Heart left ventricle (tissue), 16 donors: ENCODE data around the gene CTNNA3. TPM values are rescaled to one million over a fixed set of nuclear protein-coding genes. Genes with fewer than 3 reads are reported as not detected.
A peak's percentile ranks its signal among the peaks of the same experiment; 100 is the strongest.

Experiments used
- ATAC-seq, 4 donors: fragments of 200-7000 bp; cut with Tn5 transposase; one replicate each; pipeline ENCODE4 v1.9.1; 2020 to 2022; ENCODE audit warnings: moderate library complexity in 4 of 4, mild to moderate bottlenecking in 3 of 4, moderate number of reproducible peaks in 1 of 4
- DNase-seq, 5 donors: peaks; one replicate each; pipeline ENCODE4 v3.0.0-alpha.2; 2020
- H3K27ac ChIP-seq, 12 donors: fragments of 200-600 bp; sonication (generic) in 4 of 12; one replicate each; pipeline versions ENCODE4 v1.5.0 to v1.8.0; 2016 to 2022; ENCODE audit warnings: mild to moderate bottlenecking in 2 of 12
- H3K27me3 ChIP-seq, 9 donors: fragments of 200-600 bp; sonication (generic) in 2 of 9; one replicate each; pipeline versions ENCODE4 v1.5.1 to v1.8.0; 2016 to 2022; ENCODE audit warnings: mild to moderate bottlenecking in 3 of 9
- H3K36me3 ChIP-seq, 9 donors: fragments of 200-600 bp; sonication (generic) in 2 of 9; one replicate each; pipeline versions ENCODE4 v1.5.0 to v1.8.0; 2018 to 2022; ENCODE audit warnings: mild to moderate bottlenecking in 2 of 9
- H3K4me1 ChIP-seq, 12 donors: fragments of 200-600 bp; sonication (generic) in 4 of 12; one replicate each; pipeline versions ENCODE4 v1.5.0 to v1.8.0; 2016 to 2022; ENCODE audit warnings: mild to moderate bottlenecking in 3 of 12
- H3K4me3 ChIP-seq, 12 donors: fragments of 200-600 bp; sonication (generic) in 4 of 12; one replicate each; pipeline versions ENCODE4 v1.5.0 to v1.8.0; 2017 to 2022; ENCODE audit warnings: mild to moderate bottlenecking in 9 of 12, moderate library complexity in 4 of 12
- H3K9me3 ChIP-seq, 12 donors: fragments of 200-600 bp; sonication (generic) in 4 of 12; one replicate each; pipeline versions ENCODE4 v1.5.0 to v1.8.0; 2016 to 2022; ENCODE audit warnings: mild to moderate bottlenecking in 1 of 12
- CTCF ChIP-seq, 12 donors: fragments of 200-600 bp; sonication (generic) in 4 of 12; IDR thresholded peaks; one replicate each; pipeline versions ENCODE4 v1.5.0 to v1.8.0; 2018 to 2022; ENCODE audit warnings: antibody characterized with exemption in 12 of 12, mild to moderate bottlenecking in 5 of 12
- POLR2A ChIP-seq, 2 donors: fragments of 450-650 bp; IDR thresholded peaks; one replicate each; pipeline ENCODE4 v1.6.1; 2017; ENCODE audit warnings: antibody characterized with exemption in 2 of 2, mild to moderate bottlenecking in 2 of 2, moderate library complexity in 2 of 2
- WGBS, 4 donors: extraction: QIAGEN DNeasy Blood & Tissue Kit in 2 of 4; methylation state at CpG; one replicate each; pipeline versions ENCODE4 v1.1.5 to v1.1.7; 2013 to 2018; 5-methylcytosine and 5-hydroxymethylcytosine counted together
- intact Hi-C, 10 donors: fragments of 100-400 bp; cut with DNase I; formaldehyde crosslinking; loops; one replicate each; pipeline versions ENCODE4 v1.11.1 to v1.14.2; 2022
- polyA plus RNA-seq, 2 donors: library from polyadenylated mRNA; stranded (reverse); fragments of 200-250 nt; gene quantifications; one replicate each; pipeline ENCODE4 v1.2.3, GENCODE V29; 2013
- total RNA-seq, 9 donors: library from RNA; depleted of rRNA in 2 of 9; stranded (reverse); fragments of >200 nt in 2 of 9; fragmentation: NEBNext Ultra II Directional in 3 of 9; extraction: Animal tissue kit (Norgen Biotek cat#: 25700) in 3 of 9; gene quantifications; one replicate each; pipeline versions ENCODE4 v1.1.0 to v1.2.4, GENCODE V29; 2016 to 2023
- donor health status: ischemic (EF 13 %, LVEDD 7.1; RV severe dilation, severe dysfunction).
- donor health status: healthy with polysubstance abuse.
- donor health status: DM: no; HTN: yes; CAD: no.
- donor health status: DM: no; HTN: no; CAD: no.
- donor health status: ischemic (EF 25% LVEDD 6.9; RV normal size, moderate dysfunction).
- donor health status: ischemic (EF 25% LVEDD 5.7; RV mildly dilated, moderate dysfunction).
- donor health status: healthy.
- donor health status: DM: yes; HTN: yes; CAD: no.
- donor health status: ischemic (EF 35%, LVEDD 5.7; RV mildly dilated, moderate dysfunction).
- donor health status: nonischemic (EF 11% LVEDD 7.7; RV severe dilation, severe dysfunction).
- donor health status: DM: yes; HTN: yes; CAD: no.
- donor health status: PGD.
- donor health status: ischemic (EF 29% LVEDD 5.4; RV normal size, mild dysfunction).
- donor health status: nonischemic (EF 23%, LVEDD 6.1; RV moderate dilation, normal function).

CTNNA3 gene
- total and polyA plus RNA-seq, 11 donors, result 4.8 to 200 (median 99.0) TPM

GRCh38 chr10:66591865-66592264, 1104.1 kb downstream of the CTNNA3 start:
- Histone ChIP-seq H3K4me3 (no peak overlapping the region), H3K27me3 (no peaks in the 10 kb centered on the region), H3K27ac (no peak overlapping the region), H3K36me3 (no peaks in the 10 kb centered on the region), H3K4me1 (peaks cover 0 to 7% (median 0%) of the 10 kb centered on the region in 12 donors), H3K9me3 (peaks cover 0 to 10% (median 0%) of the 10 kb centered on the region in 12 donors)
- WGBS, 4 donors, result 89 to 97% (median 92%) methylated on average over 2 of the region's 2 CpGs
- DNase-seq (no peak), ATAC-seq (no peak)
- intact Hi-C loops, result no loop called here
- TF ChIP-seq CTCF (IDR thresholded peaks at IDR 0.05) (no peak), POLR2A (IDR thresholded peaks at IDR 0.05) (no peak)

- DNase-seq (no peak), ATAC-seq (no peak)
- intact Hi-C loops, result no loop called here
- H3K4me3 ChIP-seq, result no peak overlapping the region
- H3K9me3 ChIP-seq, result peaks cover 0 to 5% (median 0%) of the 10 kb centered on the region in 12 donors
- H3K27me3 ChIP-seq, result no peaks in the 10 kb centered on the region
- no peaks in the 10 kb centered on the region for H3K36me3 ChIP-seq
- TF ChIP-seq CTCF (IDR thresholded peaks at IDR 0.05) (no peak), POLR2A (IDR thresholded peaks at IDR 0.05) (no peak)
- H3K4me1 ChIP-seq, result peaks cover 0 to 7% (median 0%) of the 10 kb centered on the region in 12 donors
- WGBS, 4 donors, result 82 to 100% (median 90%) methylated on average over 3 to 5 of the region's 5 CpGs
- no peak overlapping the region for H3K27ac ChIP-seq
Observed at GRCh38 chr10:66587680-66588050, 1108.3 kb downstream of the CTNNA3 start.

DNA sequence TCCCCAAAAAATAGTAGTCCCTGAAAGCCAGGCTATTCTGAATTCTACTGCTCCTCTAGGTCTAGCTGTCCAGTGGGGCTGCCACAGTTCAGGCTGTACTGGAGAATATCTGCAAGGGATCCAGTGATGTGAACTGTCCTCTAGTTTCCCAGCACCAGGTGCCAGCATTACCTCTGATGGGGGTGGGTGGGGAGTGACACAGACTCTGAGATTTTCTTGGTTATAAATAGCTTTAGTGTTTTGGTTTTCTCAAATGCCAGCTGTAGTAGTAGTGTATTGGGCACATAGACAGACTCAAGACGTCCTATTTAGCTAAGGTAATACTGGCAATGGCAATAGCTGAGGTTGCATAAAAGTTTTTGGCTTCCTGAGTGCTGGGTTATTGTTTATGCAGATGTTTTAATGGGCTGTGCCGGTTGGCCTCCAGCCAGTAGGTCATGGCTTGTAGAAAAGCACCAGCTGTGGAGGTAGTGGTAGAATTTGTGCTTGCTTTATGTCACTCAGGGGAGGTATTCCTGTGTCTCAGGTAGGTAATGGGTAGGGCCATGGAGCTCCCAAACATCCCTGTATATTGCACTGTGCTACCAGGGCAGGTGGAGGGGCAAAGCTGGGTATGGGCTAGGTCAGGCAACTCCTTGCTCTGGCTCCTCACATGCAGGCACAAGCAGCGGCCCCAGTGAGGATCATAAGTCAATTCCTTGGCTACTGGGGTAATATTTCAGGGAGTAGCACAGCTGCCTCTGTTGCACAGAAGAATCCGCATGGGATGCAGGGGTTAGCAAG, 1108.9 kb downstream of the CTNNA3 start:
- Histone ChIP-seq H3K36me3 (no peaks in the 10 kb centered on the region), H3K27me3 (no peaks in the 10 kb centered on the region), H3K4me3 (no peak overlapping the region), H3K27ac (no peak overlapping the region), H3K4me1 (peaks cover 0 to 7% (median 0%) of the 10 kb centered on the region in 12 donors), H3K9me3 (peaks cover 0 to 5% (median 0%) of the 10 kb centered on the region in 12 donors)
- 64 to 74% (median 69%) methylated on average over 4 of the region's 4 CpGs for WGBS, 4 donors
- TF ChIP-seq POLR2A (IDR thresholded peaks at IDR 0.05), result no peak
- TF ChIP-seq CTCF (IDR thresholded peaks at IDR 0.05), result no peak
- DNase-seq (peak in 1 of 5 donors; percentile 32), ATAC-seq (peak in 3 of 4 donors; percentile 37 to 80 (median 69))
- intact Hi-C loops, result no loop called here

DNA sequence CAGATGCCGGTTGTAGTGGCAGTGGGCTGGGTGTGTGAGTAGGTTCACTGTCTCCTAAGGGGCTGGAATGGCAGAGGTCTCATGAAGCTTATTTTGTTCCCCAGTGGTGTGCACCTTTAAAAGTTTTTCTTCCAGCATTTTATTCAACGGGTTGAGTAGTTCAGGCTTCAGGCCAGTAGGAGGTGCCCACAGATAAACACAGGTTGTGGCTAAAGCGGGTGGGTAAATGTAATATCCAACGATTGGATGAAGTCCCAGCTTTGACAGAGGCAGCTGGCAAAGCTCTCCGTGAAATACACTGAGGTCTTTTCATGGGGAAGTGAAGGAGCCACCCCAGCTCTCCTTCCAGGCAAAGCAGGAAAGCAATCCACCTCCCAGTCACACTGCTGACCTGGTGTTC, 1109.9 kb downstream of the CTNNA3 start:
- Histone ChIP-seq H3K27me3 (no peaks in the 10 kb centered on the region), H3K27ac (no peak overlapping the region), H3K4me1 (peaks cover 0 to 7% (median 0%) of the 10 kb centered on the region in 12 donors), H3K9me3 (peaks cover 0 to 5% (median 0%) of the 10 kb centered on the region in 12 donors), H3K4me3 (no peak overlapping the region), H3K36me3 (no peaks in the 10 kb centered on the region)
- 29 to 47% (median 40%) methylated on average over 5 of the region's 5 CpGs for WGBS, 4 donors
- intact Hi-C loops, result no loop called here
- no peak for TF ChIP-seq CTCF (IDR thresholded peaks at IDR 0.05)
- no peak for TF ChIP-seq POLR2A (IDR thresholded peaks at IDR 0.05)
- DNase-seq, result no peak
- ATAC-seq, result no peak
